Mucosa of rectum (tissue), 2 donors: ENCODE data around the gene OLFML2A.
A peak's percentile ranks its signal among the peaks of the same experiment; 100 is the strongest.
"Not testable (repeated sequence)": the region's sequence is repeated elsewhere in the genome, so short reads cannot be mapped to it uniquely, and the experiment has no call there.

Experiments
- H3K27ac ChIP-seq, 2 donors: one replicate each; pipeline ENCODE4 v1.7.0; 2013; ENCODE audit warnings: inconsistent platforms in 2 of 2, low read depth in 2 of 2, low read length in 2 of 2
- H3K27me3 ChIP-seq, 2 donors: one replicate each; pipeline ENCODE4 v1.7.0; 2013; ENCODE audit warnings: low read length in 2 of 2; ENCODE audit not compliant: control insufficient read depth in 2 of 2, insufficient read depth in 2 of 2
- H3K36me3 ChIP-seq, 2 donors: one replicate each; pipeline ENCODE4 v1.7.0; 2013; ENCODE audit warnings: low read length in 2 of 2; ENCODE audit not compliant: control insufficient read depth in 2 of 2, insufficient read depth in 2 of 2
- H3K4me1 ChIP-seq, 2 donors: one replicate each; pipeline ENCODE4 v1.7.0; 2013; ENCODE audit warnings: low read length in 2 of 2, mild to moderate bottlenecking in 1 of 2; ENCODE audit not compliant: control insufficient read depth in 2 of 2, insufficient read depth in 2 of 2
- H3K4me3 ChIP-seq, 2 donors: one replicate each; pipeline ENCODE4 v1.7.0; 2013; ENCODE audit warnings: low read length in 2 of 2
- H3K9ac ChIP-seq, 2 donors: one replicate each; pipeline ENCODE4 v1.7.0; 2013; ENCODE audit warnings: low read length in 2 of 2, low read depth in 1 of 2, mild to moderate bottlenecking in 1 of 2
- H3K9me3 ChIP-seq, 2 donors: one replicate each; pipeline ENCODE4 v1.7.0; 2013; ENCODE audit warnings: low read length in 2 of 2; ENCODE audit not compliant: control insufficient read depth in 2 of 2
- donor health status: healthy.
- donor health status: Normal muscosa, but diverticular disease.

The OLFML2A gene

GRCh38 chr9:124818431-124819281 lies 41.7 kb downstream of the OLFML2A start:
- Histone ChIP-seq H3K27ac (peak overlapping the region in 1 of 2 donors; percentile 23), H3K9me3 (no peaks in the 10 kb centered on the region), H3K4me3 (no peak overlapping the region), H3K4me1 (peaks cover 0 to 2% of the 10 kb centered on the region in 2 donors), H3K9ac (no peak overlapping the region), H3K36me3 (no peaks in the 10 kb centered on the region), H3K27me3 (no peaks in the 10 kb centered on the region)

- Histone ChIP-seq H3K27ac (no peak overlapping the region), H3K9ac (no peak overlapping the region), H3K9me3 (no peaks in the 10 kb centered on the region), H3K4me1 (peaks cover 0 to 2% of the 10 kb centered on the region in 2 donors), H3K4me3 (no peak overlapping the region), H3K36me3 (no peaks in the 10 kb centered on the region), H3K27me3 (no peaks in the 10 kb centered on the region)
Observed at GRCh38 chr9:124820698-124821623, 44.0 kb downstream of the OLFML2A start.

- Histone ChIP-seq H3K27me3 (no peaks in the 10 kb centered on the region), H3K4me3 (no peak overlapping the region), H3K4me1 (no peaks in the 10 kb centered on the region), H3K27ac (no peak overlapping the region), H3K9me3 (no peaks in the 10 kb centered on the region), H3K9ac (no peak overlapping the region), H3K36me3 (no peaks in the 10 kb centered on the region)
Observed at GRCh38 chr9:124828489-124829333, 51.8 kb downstream of the OLFML2A start.

- Histone ChIP-seq H3K9ac (no peak overlapping the region), H3K27me3 (no peaks in the 10 kb centered on the region), H3K27ac (no peak overlapping the region), H3K4me1 (peaks cover 0 to under 1% of the 10 kb centered on the region in 2 donors), H3K36me3 (no peaks in the 10 kb centered on the region), H3K4me3 (no peak overlapping the region), H3K9me3 (no peaks in the 10 kb centered on the region)
Observed at GRCh38 chr9:124829334-124829669, 52.4 kb downstream of the OLFML2A start.

GRCh38 chr9:124830593-124830992 lies 53.7 kb downstream of the OLFML2A start:
- no peak overlapping the region for H3K27ac ChIP-seq
- peaks cover 4 to 12% of the 10 kb centered on the region in 2 donors for H3K4me1 ChIP-seq
- no peak overlapping the region for H3K4me3 ChIP-seq

GRCh38 chr9:124831642-124832364 lies 54.9 kb downstream of the OLFML2A start:
- Histone ChIP-seq H3K9ac (no peak overlapping the region), H3K27me3 (no peaks in the 10 kb centered on the region), H3K4me3 (no peak overlapping the region)

More at GRCh38 chr9:124830593-124830992, 53.7 kb downstream of the OLFML2A start:
- H3K27me3 ChIP-seq: no peaks in the 10 kb centered on the region
- H3K9me3 ChIP-seq: no peaks in the 10 kb centered on the region
- no peak overlapping the region for H3K9ac ChIP-seq
- no peaks in the 10 kb centered on the region for H3K36me3 ChIP-seq

GRCh38 chr9:124834591-124834990 lies 57.7 kb downstream of the OLFML2A start:
- Histone ChIP-seq H3K36me3 (no peaks in the 10 kb centered on the region), H3K9me3 (no peaks in the 10 kb centered on the region), H3K4me1 (peaks cover 6 to 12% of the 10 kb centered on the region in 2 donors), H3K4me3 (no peak overlapping the region), H3K9ac (no peak overlapping the region), H3K27me3 (no peaks in the 10 kb centered on the region), H3K27ac (no peak overlapping the region)

More at GRCh38 chr9:124831642-124832364, 54.9 kb downstream of the OLFML2A start:
- Histone ChIP-seq H3K36me3 (no peaks in the 10 kb centered on the region), H3K27ac (peak overlapping the region in 1 of 2 donors; percentile 24), H3K4me1 (peaks cover 6 to 12% of the 10 kb centered on the region in 2 donors), H3K9me3 (no peaks in the 10 kb centered on the region)

- H3K27ac ChIP-seq: peak overlapping the region in 1 of 2 donors; percentile 48
- no peak overlapping the region for H3K9ac ChIP-seq
- no peaks in the 10 kb centered on the region for H3K36me3 ChIP-seq
- peaks cover 6 to 12% of the 10 kb centered on the region in 2 donors for H3K4me1 ChIP-seq
- no peak overlapping the region for H3K4me3 ChIP-seq
- H3K27me3 ChIP-seq: no peaks in the 10 kb centered on the region
- no peaks in the 10 kb centered on the region for H3K9me3 ChIP-seq
Observed at GRCh38 chr9:124835026-124835557, 58.2 kb downstream of the OLFML2A start.

- H3K27ac ChIP-seq, H3K4me3 ChIP-seq, H3K36me3 ChIP-seq, H3K9me3 ChIP-seq, H3K9ac ChIP-seq, H3K27me3 ChIP-seq: not testable (repeated sequence)
- peaks cover 6 to 12% of the 10 kb centered on the region in 2 donors for H3K4me1 ChIP-seq
Observed at GRCh38 chr9:124838132-124838531, 61.2 kb downstream of the OLFML2A start.
